ENCODE results near the gene NHLRC4. TPM values are rescaled to one million over a fixed set of nuclear protein-coding genes. Genes with fewer than 3 reads are reported as not detected.
"Not testable (repeated sequence)": the region's sequence is repeated elsewhere in the genome, so short reads cannot be mapped to it uniquely, and the experiment has no call there.

The NHLRC4 gene
- total and polyA plus RNA-seq, 4 donors: 2.3 to 8.6 (median 5.7) TPM

DNA sequence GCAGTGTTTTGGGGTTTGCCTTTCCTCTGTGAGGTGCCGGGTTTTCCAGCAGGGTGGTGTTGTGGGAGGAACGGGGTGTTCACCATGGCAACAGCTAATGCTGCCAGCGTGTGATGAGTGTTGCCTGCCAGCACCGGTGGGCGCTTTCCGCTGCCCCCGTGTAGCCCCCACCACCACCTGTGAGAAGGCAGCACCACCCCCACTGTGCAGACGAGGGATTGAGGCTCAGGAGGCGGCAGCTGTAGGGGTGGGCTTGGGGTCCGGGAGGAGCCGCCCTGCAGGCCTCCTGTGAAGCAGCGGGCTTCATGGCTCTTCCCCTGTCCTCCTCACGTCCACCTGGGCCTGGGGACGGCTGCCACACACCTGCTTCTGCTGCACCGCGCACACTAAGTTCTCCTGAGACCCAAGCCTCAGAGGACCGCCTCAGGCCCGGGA lies 28.3 kb downstream of the NHLRC4 start:
- H3K27ac ChIP-seq (ENCODE audit: low read depth in 1 of 2, low read length in 1 of 2): no peak overlapping the region
- no peak overlapping the region for H3K4me3 ChIP-seq
- no peak for ATAC-seq (ENCODE audit: insufficient read depth, low FRiP score)
- WGBS, 2 donors: 89 to 90% methylated on average over 18 of the region's 18 CpGs
- no peaks in the 10 kb centered on the region for H3K27me3 ChIP-seq (ENCODE audit: control insufficient read depth in 3 of 3, insufficient read depth in 3 of 3, low read length in 2 of 3)
- peaks cover 0 to 13% (median 5%) of the 10 kb centered on the region in 4 donors for H3K36me3 ChIP-seq (ENCODE audit: control insufficient read depth in 4 of 4, insufficient read depth in 4 of 4, low read length in 4 of 4)
- TF ChIP-seq, protein P1, sequence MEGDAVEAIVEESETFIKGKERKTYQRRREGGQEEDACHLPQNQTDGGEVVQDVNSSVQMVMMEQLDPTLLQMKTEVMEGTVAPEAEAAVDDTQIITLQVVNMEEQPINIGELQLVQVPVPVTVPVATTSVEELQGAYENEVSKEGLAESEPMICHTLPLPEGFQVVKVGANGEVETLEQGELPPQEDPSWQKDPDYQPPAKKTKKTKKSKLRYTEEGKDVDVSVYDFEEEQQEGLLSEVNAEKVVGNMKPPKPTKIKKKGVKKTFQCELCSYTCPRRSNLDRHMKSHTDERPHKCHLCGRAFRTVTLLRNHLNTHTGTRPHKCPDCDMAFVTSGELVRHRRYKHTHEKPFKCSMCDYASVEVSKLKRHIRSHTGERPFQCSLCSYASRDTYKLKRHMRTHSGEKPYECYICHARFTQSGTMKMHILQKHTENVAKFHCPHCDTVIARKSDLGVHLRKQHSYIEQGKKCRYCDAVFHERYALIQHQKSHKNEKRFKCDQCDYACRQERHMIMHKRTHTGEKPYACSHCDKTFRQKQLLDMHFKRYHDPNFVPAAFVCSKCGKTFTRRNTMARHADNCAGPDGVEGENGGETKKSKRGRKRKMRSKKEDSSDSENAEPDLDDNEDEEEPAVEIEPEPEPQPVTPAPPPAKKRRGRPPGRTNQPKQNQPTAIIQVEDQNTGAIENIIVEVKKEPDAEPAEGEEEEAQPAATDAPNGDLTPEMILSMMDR (IDR thresholded peaks at IDR 0.05; ENCODE audit: control extremely low read depth, extremely low read depth): no peak
- DNase-seq: no peak
- H3K9me3 ChIP-seq (ENCODE audit: control insufficient read depth in 4 of 4, insufficient read depth in 3 of 4, low read length in 3 of 4): no peaks in the 10 kb centered on the region
- peaks cover 0 to 33% (median 21%) of the 10 kb centered on the region in 5 donors for H3K4me1 ChIP-seq (ENCODE audit: control insufficient read depth in 5 of 5, insufficient read depth in 5 of 5, low read length in 5 of 5)
- no peak overlapping the region for H3K9ac ChIP-seq (ENCODE audit: insufficient read depth in 1 of 2, low read length in 2 of 2)

DNA sequence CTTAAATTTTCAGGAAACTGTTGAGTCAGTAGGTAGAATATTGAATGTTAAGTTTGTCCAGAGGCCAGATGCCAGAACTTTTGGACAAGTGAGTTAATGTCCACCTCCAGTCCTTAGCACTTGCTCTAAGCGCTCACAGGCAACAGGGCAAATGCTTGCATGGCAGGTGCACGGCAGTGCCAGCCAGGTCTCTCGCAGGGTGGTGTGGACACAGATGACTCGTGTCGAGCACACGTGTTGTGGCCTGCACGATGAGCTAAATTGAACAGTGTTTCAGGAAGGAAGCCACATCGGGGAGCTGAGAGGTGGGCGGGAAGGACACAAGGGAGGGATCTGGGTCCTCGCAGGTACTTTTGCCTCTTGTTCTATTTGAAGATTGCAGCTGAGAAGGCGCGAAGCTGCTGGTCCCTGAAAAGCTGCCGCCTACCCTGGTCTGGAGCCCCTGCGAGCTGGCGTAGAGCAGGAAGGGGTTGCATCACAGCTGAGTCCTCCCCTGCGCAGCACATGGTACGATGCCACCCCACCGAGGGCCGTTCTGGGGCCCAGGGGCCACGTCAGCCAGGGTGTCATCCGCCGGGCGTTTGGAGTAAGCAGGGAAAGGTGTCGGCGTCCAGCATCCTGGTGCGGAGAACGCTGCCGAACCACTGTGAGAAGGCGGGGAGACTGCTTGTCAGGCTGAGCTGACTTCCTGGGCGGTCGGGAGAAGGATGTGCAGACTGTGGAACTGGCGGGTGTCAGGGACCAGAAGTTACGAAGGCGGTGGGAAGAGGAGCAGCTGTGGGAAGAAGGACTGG lies 29.3 kb downstream of the NHLRC4 start:
- H3K9me3 ChIP-seq (ENCODE audit: control insufficient read depth in 4 of 4, insufficient read depth in 3 of 4, low read length in 3 of 4): no peaks in the 10 kb centered on the region
- DNase-seq (no peak), ATAC-seq (ENCODE audit: insufficient read depth, low FRiP score) (no peak)
- H3K36me3 ChIP-seq (ENCODE audit: control insufficient read depth in 4 of 4, insufficient read depth in 4 of 4, low read length in 4 of 4): peaks cover 0 to 13% (median 5%) of the 10 kb centered on the region in 4 donors
- WGBS, 2 donors: 39 to 76% methylated on average over 34 of the region's 34 CpGs
- H3K27ac ChIP-seq (ENCODE audit: low read depth in 1 of 2, low read length in 1 of 2): no peak overlapping the region
- TF ChIP-seq, protein P1 (IDR thresholded peaks at IDR 0.05; ENCODE audit: control extremely low read depth, extremely low read depth): no peak
- H3K4me3 ChIP-seq: no peak overlapping the region
- H3K9ac ChIP-seq (ENCODE audit: insufficient read depth in 1 of 2, low read length in 2 of 2): no peak overlapping the region
- peaks cover 0 to 28% (median 16%) of the 10 kb centered on the region in 5 donors for H3K4me1 ChIP-seq (ENCODE audit: control insufficient read depth in 5 of 5, insufficient read depth in 5 of 5, low read length in 5 of 5)
- H3K27me3 ChIP-seq (ENCODE audit: control insufficient read depth in 3 of 3, insufficient read depth in 3 of 3, low read length in 2 of 3): no peaks in the 10 kb centered on the region

- no peak overlapping the region for H3K27ac ChIP-seq (ENCODE audit: low read depth in 1 of 2, low read length in 1 of 2)
- no peaks in the 10 kb centered on the region for H3K27me3 ChIP-seq (ENCODE audit: control insufficient read depth in 3 of 3, insufficient read depth in 3 of 3, low read length in 2 of 3)
- H3K9me3 ChIP-seq (ENCODE audit: control insufficient read depth in 4 of 4, insufficient read depth in 3 of 4, low read length in 3 of 4): no peaks in the 10 kb centered on the region
- H3K4me1 ChIP-seq (ENCODE audit: control insufficient read depth in 5 of 5, insufficient read depth in 5 of 5, low read length in 5 of 5): peaks cover 0 to 26% (median 13%) of the 10 kb centered on the region in 5 donors
- ATAC-seq (ENCODE audit: insufficient read depth, low FRiP score): no peak
- H3K9ac ChIP-seq (ENCODE audit: insufficient read depth in 1 of 2, low read length in 2 of 2): no peak overlapping the region
- H3K4me3 ChIP-seq: no peak overlapping the region
- peaks cover 0 to 13% (median 5%) of the 10 kb centered on the region in 4 donors for H3K36me3 ChIP-seq (ENCODE audit: control insufficient read depth in 4 of 4, insufficient read depth in 4 of 4, low read length in 4 of 4)
- DNase-seq: no peak
- WGBS, 2 donors: 90 to 93% methylated on average over 12 of the region's 12 CpGs
- TF ChIP-seq, protein P1 (IDR thresholded peaks at IDR 0.05; ENCODE audit: control extremely low read depth, extremely low read depth): no peak
Measured at GRCh38 chr16:596736-597060, 29.9 kb downstream of the NHLRC4 start.

GRCh38 chr16:597655-598054 lies 30.9 kb downstream of the NHLRC4 start:
- peaks cover 0 to 13% (median 5%) of the 10 kb centered on the region in 4 donors for H3K36me3 ChIP-seq (ENCODE audit: control insufficient read depth in 4 of 4, insufficient read depth in 4 of 4, low read length in 4 of 4)
- not testable (repeated sequence) for H3K9ac ChIP-seq (ENCODE audit: insufficient read depth in 1 of 2, low read length in 2 of 2); H3K4me3 ChIP-seq; DNase-seq; H3K27me3 ChIP-seq (ENCODE audit: control insufficient read depth in 3 of 3, insufficient read depth in 3 of 3, low read length in 2 of 3); H3K27ac ChIP-seq (ENCODE audit: low read depth in 1 of 2, low read length in 1 of 2); ATAC-seq (ENCODE audit: insufficient read depth, low FRiP score); H3K9me3 ChIP-seq (ENCODE audit: control insufficient read depth in 4 of 4, insufficient read depth in 3 of 4, low read length in 3 of 4)
- H3K4me1 ChIP-seq (ENCODE audit: control insufficient read depth in 5 of 5, insufficient read depth in 5 of 5, low read length in 5 of 5): peaks cover 0 to 17% (median 3%) of the 10 kb centered on the region in 5 donors
- WGBS, 2 donors: 96 to 97% methylated on average over 6 to 7 of the region's 7 CpGs

Measured in lung (tissue), 12 donors.